Mesenchymal stem cell (in vitro differentiated cells and primary cell): ENCODE data around the gene SRGAP3.

Experiments used
- DNase-seq: peaks from one replicate; pipeline ENCODE4 v3.0.0-alpha.2; 2013
- H2AFZ ChIP-seq: one replicate; pipeline ENCODE4 v1.6.1; 2013; ENCODE audit warnings: low read depth, mild to moderate bottlenecking, control low read depth, inconsistent platforms, low read length, moderate library complexity
- H2AK5ac ChIP-seq: 2 replicates; pipeline ENCODE4 v1.6.1; 2013; ENCODE audit warnings: low read length, moderate library complexity, mild to moderate bottlenecking, inconsistent platforms; ENCODE audit not compliant: severe bottlenecking
- H2BK120ac ChIP-seq: one replicate; pipeline ENCODE4 v1.6.1; 2013; ENCODE audit warnings: low read depth, mild to moderate bottlenecking, inconsistent platforms, low read length, moderate library complexity
- H2BK12ac ChIP-seq, 2 experiments: one replicate each; pipeline ENCODE4 v1.6.1; 2013; ENCODE audit warnings: inconsistent platforms in 2 of 2, low read length in 2 of 2, mild to moderate bottlenecking in 2 of 2, moderate library complexity in 2 of 2, control low read depth in 1 of 2
- H2BK15ac ChIP-seq: one replicate; pipeline ENCODE4 v1.6.1; 2013; ENCODE audit warnings: mild to moderate bottlenecking, low read depth, inconsistent platforms; ENCODE audit not compliant: poor library complexity, severe bottlenecking
- H2BK5ac ChIP-seq: 2 replicates; pipeline ENCODE4 v1.6.1; 2013; ENCODE audit warnings: low read depth, mild to moderate bottlenecking, low read length, control low read depth, inconsistent platforms; ENCODE audit not compliant: poor library complexity, severe bottlenecking
- H3K14ac ChIP-seq, 2 experiments: one replicate each; pipeline ENCODE4 v1.6.1; 2013; ENCODE audit warnings: inconsistent platforms in 2 of 2, low read length in 2 of 2, control low read depth in 1 of 2, mild to moderate bottlenecking in 1 of 2, moderate library complexity in 1 of 2
- H3K18ac ChIP-seq, 2 experiments: one replicate each; pipeline ENCODE4 v1.6.1; 2013; ENCODE audit warnings: inconsistent platforms in 2 of 2, low read length in 2 of 2, control low read depth in 1 of 2, low read depth in 1 of 2, mild to moderate bottlenecking in 1 of 2
- H3K23ac ChIP-seq, 2 experiments: one replicate each; pipeline ENCODE4 v1.6.1; 2013; ENCODE audit warnings: inconsistent platforms in 2 of 2, low read length in 2 of 2, mild to moderate bottlenecking in 2 of 2, moderate library complexity in 2 of 2, control low read depth in 1 of 2
- H3K27ac ChIP-seq: 2 replicates; pipeline ENCODE4 v1.5.1; 2013; ENCODE audit warnings: mild to moderate bottlenecking, moderate library complexity, low read length, control low read depth, inconsistent platforms; ENCODE audit not compliant: poor library complexity, severe bottlenecking
- H3K27me3 ChIP-seq, 2 experiments: 2 replicates each; pipeline versions ENCODE4 v1.6.1 to v1.7.0; 2013; ENCODE audit warnings: low read length in 2 of 2, mild to moderate bottlenecking in 2 of 2, moderate library complexity in 2 of 2, control low read depth in 1 of 2, inconsistent platforms in 1 of 2; ENCODE audit not compliant: control insufficient read depth in 1 of 2, insufficient read depth in 1 of 2
- H3K36me3 ChIP-seq, 2 experiments: 2 replicates each; pipeline versions ENCODE4 v1.6.1 to v1.7.0; 2013; ENCODE audit warnings: low read length in 2 of 2, control low read depth in 1 of 2, inconsistent platforms in 1 of 2, low read depth in 1 of 2, mild to moderate bottlenecking in 1 of 2; ENCODE audit not compliant: insufficient read depth in 2 of 2, control insufficient read depth in 1 of 2
- H3K4ac ChIP-seq, 2 experiments: one replicate each; pipeline ENCODE4 v1.6.1; 2013; ENCODE audit warnings: inconsistent platforms in 2 of 2, low read length in 2 of 2, mild to moderate bottlenecking in 2 of 2, moderate library complexity in 2 of 2, control low read depth in 1 of 2, low read depth in 1 of 2
- H3K4me1 ChIP-seq: 2 replicates; pipeline ENCODE4 v1.6.1; 2013; ENCODE audit warnings: low read depth, low read length, control low read depth; ENCODE audit not compliant: control insufficient read depth, insufficient read depth
- H3K4me2 ChIP-seq: 2 replicates; pipeline ENCODE4 v1.6.1; 2013; ENCODE audit warnings: low read length, mild to moderate bottlenecking, inconsistent platforms; ENCODE audit not compliant: poor library complexity, severe bottlenecking
- H3K4me3 ChIP-seq, 2 experiments: 2 replicates each; pipeline versions ENCODE4 v1.5.1 to v1.7.0; 2013; ENCODE audit warnings: low read length in 2 of 2, mild to moderate bottlenecking in 2 of 2, control low read depth in 1 of 2, low read depth in 1 of 2; ENCODE audit not compliant: insufficient read depth in 1 of 2
- H3K79me1 ChIP-seq: replicated peaks from 2 replicates; pipeline ENCODE4 v1.6.1; 2013; ENCODE audit warnings: mild to moderate bottlenecking, control low read depth, low read length, inconsistent platforms; ENCODE audit not compliant: poor library complexity, severe bottlenecking
- H3K9ac ChIP-seq: 2 replicates; pipeline ENCODE4 v1.7.0; 2013; ENCODE audit warnings: mild to moderate bottlenecking, low read length, moderate library complexity
- H3K9me3 ChIP-seq: 2 replicates; pipeline ENCODE4 v1.7.0; 2013; ENCODE audit warnings: mild to moderate bottlenecking, low read length; ENCODE audit not compliant: control insufficient read depth
- H4K8ac ChIP-seq: one replicate; pipeline ENCODE4 v1.6.1; 2013; ENCODE audit warnings: inconsistent platforms, mild to moderate bottlenecking, low read length, moderate library complexity
- H4K91ac ChIP-seq: one replicate; pipeline ENCODE4 v1.6.1; 2013; ENCODE audit warnings: mild to moderate bottlenecking, low read length, inconsistent platforms
- WGBS: methylation state at CpG from one replicate; pipeline ENCODE4 v1.1.7; 2013; ENCODE audit warnings: mixed read lengths; 5-methylcytosine and 5-hydroxymethylcytosine counted together

The SRGAP3 gene

GRCh38 chr3:9023226-9023590 is 226.2 kb downstream of the SRGAP3 start:
- H3K14ac ChIP-seq: no peak overlapping the region
- H2BK12ac ChIP-seq: no peak overlapping the region
- H2BK5ac ChIP-seq: no peak overlapping the region
- H3K23ac ChIP-seq: no peak overlapping the region
- H3K4me3 ChIP-seq: no peak overlapping the region
- H3K9me3 ChIP-seq: no peaks in the 10 kb centered on the region
- no peaks in the 10 kb centered on the region for H3K79me1 ChIP-seq
- H2BK15ac ChIP-seq: no peak overlapping the region
- no peak overlapping the region for H3K9ac ChIP-seq
- H4K8ac ChIP-seq: no peak overlapping the region
- no peak for DNase-seq
- no peak overlapping the region for H2BK120ac ChIP-seq
- H3K36me3 ChIP-seq: peaks cover 0 to 40% of the 10 kb centered on the region in 2 experiments
- H3K4ac ChIP-seq: no peak overlapping the region
- H3K4me1 ChIP-seq: no peaks in the 10 kb centered on the region
- no peak overlapping the region for H2AFZ ChIP-seq
- no peak overlapping the region for H4K91ac ChIP-seq
- WGBS: 85% methylated on average over 1 of the region's 1 CpG
- H3K27ac ChIP-seq: no peak overlapping the region
- H3K18ac ChIP-seq: no peak overlapping the region
- no peak overlapping the region for H2AK5ac ChIP-seq
- peaks cover 0 to 42% of the 10 kb centered on the region in 2 experiments for H3K27me3 ChIP-seq
- H3K4me2 ChIP-seq: no peak overlapping the region

DNA sequence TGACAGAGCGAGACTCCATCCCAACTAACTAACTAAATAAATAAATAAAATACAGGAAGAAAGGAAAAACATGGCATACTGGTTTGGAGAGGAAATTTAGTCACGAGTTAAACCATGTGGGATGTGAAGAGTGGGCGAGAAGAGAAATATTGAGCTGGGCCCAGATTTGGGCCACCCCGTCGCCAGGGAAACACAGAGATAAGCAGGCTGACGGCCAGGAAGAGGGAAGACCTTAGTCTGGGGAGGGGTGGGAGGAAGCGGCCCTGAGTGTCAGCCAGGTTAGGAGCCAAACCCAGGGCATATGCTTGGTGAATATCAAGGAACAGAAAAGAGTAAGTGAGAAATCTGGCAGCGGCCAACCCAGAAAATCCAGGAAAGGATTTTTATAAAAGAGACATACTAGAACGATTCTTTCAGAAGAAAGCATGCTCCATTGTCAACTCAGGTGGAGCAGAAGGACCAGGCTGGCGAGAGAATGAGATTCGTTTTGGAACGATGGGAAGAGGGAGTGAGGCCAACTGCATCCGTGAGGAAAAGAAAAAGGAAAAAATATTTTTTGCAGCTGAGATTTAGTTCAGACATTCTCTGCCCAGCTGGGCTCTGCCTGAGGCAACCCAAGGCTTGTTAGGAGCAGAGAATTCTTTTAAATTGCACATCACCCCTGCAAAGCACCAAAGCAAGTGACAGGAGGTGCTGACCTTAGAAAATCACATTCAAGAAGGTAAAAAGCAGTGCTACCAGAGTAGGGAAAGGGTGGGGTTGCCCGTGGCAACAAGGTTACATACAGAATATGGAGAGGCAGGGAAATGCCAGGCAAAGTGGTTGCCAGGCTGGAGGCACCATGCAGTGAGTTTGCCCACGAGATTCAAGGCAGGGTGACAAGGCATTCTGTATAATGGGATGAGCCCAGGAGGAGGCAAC is 226.9 kb downstream of the SRGAP3 start:
- Histone ChIP-seq H3K4ac (no peak overlapping the region), H3K79me1 (no peaks in the 10 kb centered on the region), H2BK15ac (no peak overlapping the region), H2AK5ac (no peak overlapping the region), H3K4me1 (no peaks in the 10 kb centered on the region), H3K9ac (no peak overlapping the region), H2AFZ (no peak overlapping the region), H3K36me3 (peaks cover 0 to 40% of the 10 kb centered on the region in 2 experiments), H4K91ac (no peak overlapping the region), H3K27me3 (peaks cover 0 to 36% of the 10 kb centered on the region in 2 experiments), H2BK12ac (no peak overlapping the region), H3K4me2 (no peak overlapping the region), H3K23ac (no peak overlapping the region), H3K27ac (no peak overlapping the region), H3K9me3 (no peaks in the 10 kb centered on the region), H3K18ac (no peak overlapping the region), H2BK5ac (no peak overlapping the region), H3K4me3 (no peak overlapping the region), H3K14ac (no peak overlapping the region), H4K8ac (no peak overlapping the region), H2BK120ac (no peak overlapping the region)
- 81% methylated on average over 14 of the region's 15 CpGs for WGBS
- DNase-seq: no peak

DNA sequence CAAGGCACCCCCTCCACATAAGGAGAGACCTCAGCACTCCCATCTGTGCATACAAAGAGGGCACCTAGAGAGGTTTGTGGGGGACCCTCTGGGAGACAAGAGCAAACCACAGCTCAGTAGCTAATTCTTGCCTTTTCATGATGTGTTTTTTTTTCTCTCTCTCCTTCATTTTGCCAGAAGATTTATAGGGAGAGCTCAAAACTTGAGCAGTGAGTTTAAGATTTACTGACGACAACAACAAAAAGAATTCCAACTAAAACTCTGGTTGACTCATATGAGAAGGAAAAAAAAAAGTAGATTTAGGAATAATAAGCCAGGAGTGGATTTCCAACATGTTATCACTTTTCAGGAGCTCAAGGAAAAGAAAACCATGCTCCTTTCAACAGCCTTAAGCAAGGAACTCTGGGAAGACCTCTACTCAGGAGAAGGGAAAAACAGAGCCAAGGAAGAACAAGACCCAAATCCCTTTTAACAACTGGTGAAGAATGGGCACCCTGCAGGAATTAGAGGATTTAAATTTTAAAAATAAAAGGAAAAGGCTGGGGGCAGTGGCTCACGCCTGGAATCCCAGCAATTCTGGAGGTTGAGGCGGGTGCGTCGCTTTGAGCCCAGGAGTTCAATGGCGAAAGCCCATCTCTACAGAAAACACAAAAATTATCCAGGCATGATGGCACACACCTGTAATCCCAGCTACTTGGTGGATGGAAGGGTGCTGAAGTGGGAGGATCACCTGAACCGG is 228.0 kb downstream of the SRGAP3 start:
- H3K79me1 ChIP-seq: no peaks in the 10 kb centered on the region
- no peak overlapping the region for H3K18ac ChIP-seq
- no peak overlapping the region for H3K4ac ChIP-seq
- H3K9ac ChIP-seq: no peak overlapping the region
- no peaks in the 10 kb centered on the region for H3K9me3 ChIP-seq
- no peak for DNase-seq
- WGBS: 100% methylated on average over 1 of the region's 7 CpGs
- no peak overlapping the region for H4K91ac ChIP-seq
- peaks cover 0 to 38% of the 10 kb centered on the region in 2 experiments for H3K27me3 ChIP-seq
- no peak overlapping the region for H3K27ac ChIP-seq
- H2BK120ac ChIP-seq: no peak overlapping the region
- H2AFZ ChIP-seq: no peak overlapping the region
- H3K23ac ChIP-seq: no peak overlapping the region
- H3K4me1 ChIP-seq: no peaks in the 10 kb centered on the region
- no peak overlapping the region for H3K4me2 ChIP-seq
- peak overlapping the region in 1 of 2 experiments; percentile 8 for H3K14ac ChIP-seq
- H2BK5ac ChIP-seq: no peak overlapping the region
- H2BK15ac ChIP-seq: no peak overlapping the region
- H2BK12ac ChIP-seq: no peak overlapping the region
- H2AK5ac ChIP-seq: no peak overlapping the region
- H3K4me3 ChIP-seq: no peak overlapping the region
- H3K36me3 ChIP-seq: peaks cover 0 to 40% of the 10 kb centered on the region in 2 experiments
- H4K8ac ChIP-seq: no peak overlapping the region

DNA sequence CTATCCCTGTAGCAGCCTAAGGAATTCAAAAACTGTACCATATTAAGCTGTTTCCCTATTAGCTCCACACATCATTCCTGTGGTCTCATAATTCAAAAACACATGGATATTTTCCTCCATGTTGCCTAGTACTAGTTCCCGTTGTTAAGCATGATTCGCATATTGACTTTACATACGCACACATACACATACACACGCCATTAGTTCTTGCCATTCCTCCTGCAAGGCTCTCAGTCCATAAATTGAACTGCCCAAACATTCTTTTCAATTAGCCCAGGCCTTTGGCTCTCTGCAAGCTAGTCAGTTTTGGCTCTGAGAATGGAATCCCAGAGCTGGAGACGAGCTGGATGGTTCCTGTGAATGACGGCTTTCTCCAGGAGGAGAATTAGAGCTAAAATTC is 229.0 kb downstream of the SRGAP3 start:
- Histone ChIP-seq H2BK120ac (no peak overlapping the region), H3K36me3 (peaks cover 0 to 40% of the 10 kb centered on the region in 2 experiments), H3K4me2 (no peak overlapping the region), H2AK5ac (no peak overlapping the region), H3K27me3 (peaks cover 0 to 37% of the 10 kb centered on the region in 2 experiments), H3K4me3 (no peak overlapping the region), H2AFZ (no peak overlapping the region), H3K27ac (no peak overlapping the region), H2BK5ac (no peak overlapping the region), H3K18ac (no peak overlapping the region), H4K91ac (no peak overlapping the region), H3K14ac (no peak overlapping the region), H3K79me1 (no peaks in the 10 kb centered on the region), H3K4me1 (no peaks in the 10 kb centered on the region), H2BK12ac (no peak overlapping the region), H2BK15ac (no peak overlapping the region), H3K9ac (no peak overlapping the region), H3K4ac (no peak overlapping the region), H3K9me3 (no peaks in the 10 kb centered on the region), H4K8ac (no peak overlapping the region), H3K23ac (no peak overlapping the region)
- DNase-seq: no peak
- 80% methylated on average over 6 of the region's 6 CpGs for WGBS
